ENCODE data around the gene ARG2.

The ARG2 gene

GRCh38 chr14:67619446-67620216 is at the start of gene ARG2:
ARG2 (plus strand) TSS chr14:67619920; CDS start chr14:67619978, 58 bp downstream.
- DNase-seq: peak; percentile 91 to 96

- DNase-seq: no peak
Observed at GRCh38 chr14:67570453-67570852, 49.3 kb upstream of the ARG2 start.

GRCh38 chr14:67571275-67571990 is 48.3 kb upstream of the ARG2 start:
- peak; percentile 59 to 80 for DNase-seq

- no peak for DNase-seq
Observed at GRCh38 chr14:67571991-67572323, 47.8 kb upstream of the ARG2 start.

- no peak for DNase-seq
Observed at GRCh38 chr14:67572608-67573007, 47.1 kb upstream of the ARG2 start.

GRCh38 chr14:67573228-67574010 is 46.3 kb upstream of the ARG2 start:
- no peak for DNase-seq

GRCh38 chr14:67574156-67574555 is 45.6 kb upstream of the ARG2 start:
- no peak for DNase-seq

GRCh38 chr14:67574806-67575205 is 44.9 kb upstream of the ARG2 start:
- no peak for DNase-seq

GRCh38 chr14:67575684-67576083 is 44.0 kb upstream of the ARG2 start:
- no peak for DNase-seq

GRCh38 chr14:67576216-67576955 is 43.3 kb upstream of the ARG2 start:
- DNase-seq: no peak

- no peak for DNase-seq
Observed at GRCh38 chr14:67577181-67577808, 42.4 kb upstream of the ARG2 start.

- no peak for DNase-seq
Observed at GRCh38 chr14:67577909-67578749, 41.6 kb upstream of the ARG2 start.

- DNase-seq: no peak
Observed at GRCh38 chr14:67579040-67579439, 40.7 kb upstream of the ARG2 start.

- no peak for DNase-seq
Observed at GRCh38 chr14:67579636-67580035, 40.1 kb upstream of the ARG2 start.

- DNase-seq: peak in 1 of 2 experiments; percentile 17
Observed at GRCh38 chr14:67580336-67581171, 39.2 kb upstream of the ARG2 start.

- no peak for DNase-seq
Observed at GRCh38 chr14:67581643-67582042, 38.1 kb upstream of the ARG2 start.

- DNase-seq: peak in 1 of 2 experiments; percentile 18
Observed at GRCh38 chr14:67582061-67582460, 37.7 kb upstream of the ARG2 start.

GRCh38 chr14:67583711-67584644 is 35.7 kb upstream of the ARG2 start:
- peak; percentile 17 to 69 for DNase-seq

GRCh38 chr14:67584978-67585377 is 34.7 kb upstream of the ARG2 start:
- DNase-seq: no peak

Data from NCI-H524 (cell line).